ENCODE results near the gene GRHL1. TPM values are rescaled to one million over a fixed set of nuclear protein-coding genes. Genes with fewer than 3 reads are reported as not detected.
"Not testable (repeated sequence)": the region's sequence is repeated elsewhere in the genome, so short reads cannot be mapped to it uniquely, and the experiment has no call there.

Gene GRHL1
- total and polyA plus RNA-seq, 2 of the 8 experiments (the other 6 are each of a cell fraction or from before 2014, with no cell fraction given), result 1.3 to 3.6 TPM

DNA sequence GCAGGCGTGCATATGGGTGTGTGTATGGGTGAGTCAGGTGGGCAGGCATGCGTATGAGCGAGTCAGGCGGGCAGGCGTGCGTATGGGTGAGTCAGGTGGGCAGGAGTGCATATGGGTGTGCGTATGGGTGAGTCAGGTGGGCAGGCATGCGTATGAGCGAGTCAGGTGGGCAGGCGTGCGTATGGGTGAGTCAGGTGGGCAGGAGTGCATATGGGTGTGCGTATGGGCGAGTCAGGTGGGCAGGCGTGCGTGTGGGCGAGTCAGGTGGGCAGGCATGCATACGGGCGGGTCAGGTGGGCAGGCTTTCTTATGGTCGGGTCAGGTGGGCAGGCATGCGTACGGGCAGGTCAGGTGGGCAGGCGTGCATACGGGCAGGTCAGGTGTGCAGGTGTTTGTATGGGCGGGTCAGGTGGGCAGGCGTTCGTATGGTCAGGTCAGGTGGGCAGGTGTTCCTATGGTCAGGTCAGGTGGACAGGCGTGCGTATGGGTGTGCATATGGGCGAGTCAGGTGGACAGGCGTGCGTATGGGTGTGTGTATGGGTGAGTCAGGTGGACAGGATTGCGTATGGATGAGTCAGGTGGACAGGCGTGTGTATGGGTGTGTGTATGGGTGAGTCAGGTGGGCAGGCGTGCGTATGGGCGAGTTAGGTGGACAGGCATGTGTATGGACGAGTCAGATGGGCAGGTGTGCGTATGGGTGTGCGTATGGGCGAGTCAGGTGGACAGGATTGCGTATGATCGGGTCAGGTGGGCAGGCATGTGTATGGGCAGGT lies 63.1 kb downstream of the GRHL1 start (continued):
- no peak for TF ChIP-seq CHD2 (IDR thresholded peaks at IDR 0.05; ENCODE audit: low read length)
- no peak for TF ChIP-seq E2F6 (IDR thresholded peaks at IDR 0.05)
- TF ChIP-seq SUZ12 (IDR thresholded peaks at IDR 0.05; ENCODE audit: low read length), result no peak
- no peak for TF ChIP-seq TBP (IDR thresholded peaks at IDR 0.05; ENCODE audit: low read depth, low read length)

- H2BK12ac ChIP-seq (ENCODE audit: low read depth, low read length); H2AFZ ChIP-seq (ENCODE audit: low read length); H3K27ac ChIP-seq (ENCODE audit: low read depth, low read length); H3K14ac ChIP-seq (ENCODE audit: insufficient read length); POLR2A ChIA-PET (ENCODE audit: partially characterized antibody); H2BK120ac ChIP-seq (replicated peaks; ENCODE audit: low read depth, low read length); H3K4me3 ChIP-seq (ENCODE audit: extremely low read depth in 1 of 4, insufficient read depth in 2 of 4, low read depth in 3 of 4, low read length in 4 of 4); H3K4me2 ChIP-seq (ENCODE audit: insufficient read depth in 1 of 2, low read depth in 2 of 2, low read length in 2 of 2); H2BK5ac ChIP-seq (ENCODE audit: low read depth, low read length); H4K20me1 ChIP-seq (replicated peaks in 1 of 2; ENCODE audit: control insufficient read depth in 1 of 2, insufficient read depth in 2 of 2, low read length in 2 of 2); H3K4ac ChIP-seq (replicated peaks; ENCODE audit: insufficient read length, low read depth, low read length); H3K4me1 ChIP-seq (replicated peaks in 1 of 4; ENCODE audit: control insufficient read depth in 3 of 4, insufficient read depth in 4 of 4, low read length in 3 of 4); H3K27me3 ChIP-seq (replicated peaks in 1 of 4; ENCODE audit: control insufficient read depth in 3 of 4, extremely low read depth in 1 of 4, insufficient read depth in 3 of 4, low read length in 3 of 4); H3K9me3 ChIP-seq (ENCODE audit: insufficient read depth in 2 of 2, low read depth in 1 of 2, low read length in 1 of 2); H4K8ac ChIP-seq (ENCODE audit: extremely low read depth, insufficient read depth, low read length); FAIRE-seq; H4K5ac ChIP-seq (ENCODE audit: insufficient read length, low read depth, low read length); H3K18ac ChIP-seq (ENCODE audit: extremely low read depth, low read length); H3K9ac ChIP-seq (replicated peaks in 1 of 4; ENCODE audit: extremely low read depth in 1 of 4, low read depth in 3 of 4, low read length in 3 of 4); H2BK20ac ChIP-seq (ENCODE audit: low read length); H4K91ac ChIP-seq (replicated peaks; ENCODE audit: insufficient read length, low read length); H3K79me1 ChIP-seq (ENCODE audit: low read depth, low read length); H3K79me2 ChIP-seq (ENCODE audit: control insufficient read depth in 1 of 2, insufficient read depth in 2 of 2, low read length in 2 of 2); DNase-seq (ENCODE audit: low read depth in 1 of 2, low spot score in 2 of 2); H3K23ac ChIP-seq (ENCODE audit: insufficient read length); CTCF ChIA-PET (ENCODE audit: partially characterized antibody); H3K36me3 ChIP-seq (ENCODE audit: control insufficient read depth in 2 of 4, insufficient read depth in 4 of 4, low read length in 3 of 4); H3K56ac ChIP-seq (replicated peaks; ENCODE audit: insufficient read length, low read depth, low read length); H2AK5ac ChIP-seq (ENCODE audit: low read depth, low read length); H2BK15ac ChIP-seq (ENCODE audit: low read length); H3K23me2 ChIP-seq (ENCODE audit: low read depth, low read length): not testable (repeated sequence)
- 94% methylated on average over 26 of the region's 44 CpGs; no CpG with 5 or more reads in 1 of the 2 experiments for WGBS, 2 experiments (ENCODE audit: extremely low coverage in 1 of 2, insufficient coverage in 1 of 2, insufficient read length in 1 of 2, insufficient replicate concordance in 2 of 2, low coverage in 1 of 2, low lambda C conversion rate in 2 of 2, missing lambda C conversion rate in 1 of 2)
These were observed 64.0 kb downstream of the GRHL1 start for GRCh38 chr2:10015376-10015989.

Measured in H1 (cell line).